ENCODE measurements around the gene CELSR3.

The CELSR3 gene, protein sequence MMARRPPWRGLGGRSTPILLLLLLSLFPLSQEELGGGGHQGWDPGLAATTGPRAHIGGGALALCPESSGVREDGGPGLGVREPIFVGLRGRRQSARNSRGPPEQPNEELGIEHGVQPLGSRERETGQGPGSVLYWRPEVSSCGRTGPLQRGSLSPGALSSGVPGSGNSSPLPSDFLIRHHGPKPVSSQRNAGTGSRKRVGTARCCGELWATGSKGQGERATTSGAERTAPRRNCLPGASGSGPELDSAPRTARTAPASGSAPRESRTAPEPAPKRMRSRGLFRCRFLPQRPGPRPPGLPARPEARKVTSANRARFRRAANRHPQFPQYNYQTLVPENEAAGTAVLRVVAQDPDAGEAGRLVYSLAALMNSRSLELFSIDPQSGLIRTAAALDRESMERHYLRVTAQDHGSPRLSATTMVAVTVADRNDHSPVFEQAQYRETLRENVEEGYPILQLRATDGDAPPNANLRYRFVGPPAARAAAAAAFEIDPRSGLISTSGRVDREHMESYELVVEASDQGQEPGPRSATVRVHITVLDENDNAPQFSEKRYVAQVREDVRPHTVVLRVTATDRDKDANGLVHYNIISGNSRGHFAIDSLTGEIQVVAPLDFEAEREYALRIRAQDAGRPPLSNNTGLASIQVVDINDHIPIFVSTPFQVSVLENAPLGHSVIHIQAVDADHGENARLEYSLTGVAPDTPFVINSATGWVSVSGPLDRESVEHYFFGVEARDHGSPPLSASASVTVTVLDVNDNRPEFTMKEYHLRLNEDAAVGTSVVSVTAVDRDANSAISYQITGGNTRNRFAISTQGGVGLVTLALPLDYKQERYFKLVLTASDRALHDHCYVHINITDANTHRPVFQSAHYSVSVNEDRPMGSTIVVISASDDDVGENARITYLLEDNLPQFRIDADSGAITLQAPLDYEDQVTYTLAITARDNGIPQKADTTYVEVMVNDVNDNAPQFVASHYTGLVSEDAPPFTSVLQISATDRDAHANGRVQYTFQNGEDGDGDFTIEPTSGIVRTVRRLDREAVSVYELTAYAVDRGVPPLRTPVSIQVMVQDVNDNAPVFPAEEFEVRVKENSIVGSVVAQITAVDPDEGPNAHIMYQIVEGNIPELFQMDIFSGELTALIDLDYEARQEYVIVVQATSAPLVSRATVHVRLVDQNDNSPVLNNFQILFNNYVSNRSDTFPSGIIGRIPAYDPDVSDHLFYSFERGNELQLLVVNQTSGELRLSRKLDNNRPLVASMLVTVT (N-terminal part only)

GRCh38 chr3:48662753-48663488 is at the start of gene CELSR3:
TSS of gene CELSR3 (minus strand) at chr3:48662886. CDS start at chr3:48662634, 252 bp downstream.
- DNase-seq (ENCODE audit: low read depth): peak; percentile 92
- no peak for TF ChIP-seq CTCF (IDR thresholded peaks at IDR 0.05; ENCODE audit: low read length, missing control alignments)
- peak within 1 kb of the TSS; percentile 67 for H3K4me3 ChIP-seq (replicated peaks; ENCODE audit: low read depth, low read length)

GRCh38 chr3:48711727-48712126 is 49.0 kb upstream of the CELSR3 start:
- TF ChIP-seq CTCF (IDR thresholded peaks at IDR 0.05; ENCODE audit: low read length, missing control alignments): no peak
- H3K4me3 ChIP-seq (replicated peaks; ENCODE audit: low read depth, low read length): no peak overlapping the region

DNA sequence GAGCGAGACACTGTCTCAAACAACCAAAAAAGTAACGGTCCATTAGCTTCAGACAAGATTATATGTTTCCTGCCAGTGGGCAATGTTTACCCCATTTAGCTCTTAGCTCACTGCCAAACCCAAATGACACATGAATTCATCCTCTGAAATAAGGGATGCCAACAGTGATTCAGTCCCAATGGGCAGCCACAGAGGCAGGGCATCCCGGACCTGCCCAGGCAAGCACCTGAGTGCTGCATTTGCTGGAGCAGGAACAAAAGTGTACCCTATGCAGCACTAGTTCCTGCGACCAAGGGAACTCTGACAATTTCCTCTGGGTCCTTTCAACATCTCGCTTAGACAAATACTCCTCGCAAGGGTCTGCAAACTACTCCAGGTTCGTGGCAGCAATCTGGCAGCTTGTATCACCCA is 46.4 kb upstream of the CELSR3 start:
- no peak for TF ChIP-seq CTCF (IDR thresholded peaks at IDR 0.05; ENCODE audit: low read length, missing control alignments)
- no peak overlapping the region for H3K4me3 ChIP-seq (replicated peaks; ENCODE audit: low read depth, low read length)
- DNase-seq (ENCODE audit: low read depth): no peak

More at GRCh38 chr3:48711727-48712126, 49.0 kb upstream of the CELSR3 start:
- DNase-seq (ENCODE audit: low read depth): no peak

- no peak for TF ChIP-seq CTCF (IDR thresholded peaks at IDR 0.05; ENCODE audit: low read length, missing control alignments)
- peak; percentile 36 for DNase-seq (ENCODE audit: low read depth)
Measured at GRCh38 chr3:48708481-48708889, 45.8 kb upstream of the CELSR3 start.

GRCh38 chr3:48707157-48707556 is 44.5 kb upstream of the CELSR3 start:
- TF ChIP-seq CTCF (IDR thresholded peaks at IDR 0.05; ENCODE audit: low read length, missing control alignments): no peak
- DNase-seq (ENCODE audit: low read depth): no peak
- H3K4me3 ChIP-seq (replicated peaks; ENCODE audit: low read depth, low read length): no peak overlapping the region

More at GRCh38 chr3:48708481-48708889, 45.8 kb upstream of the CELSR3 start:
- H3K4me3 ChIP-seq (replicated peaks; ENCODE audit: low read depth, low read length): no peak overlapping the region

Measured in fibroblast of pulmonary artery (primary cell).